Measurements from ENCODE around the gene EYS. TPM values are rescaled to one million over a fixed set of nuclear protein-coding genes. Genes with fewer than 3 reads are reported as not detected.

The EYS gene
- total and polyA plus RNA-seq, 9 of the 15 experiments (the other 6 are each of a cell fraction or from before 2014, with no cell fraction given): 0.03 to 0.36 (median 0.10) TPM; not detected in 2

- intact Hi-C loops (cut with micrococcal nuclease) (loop anchor here (10.0 kb wide), 1 partner anchor 451 kb away; no protein-coding TSS in a partner anchor), in situ Hi-C loops (cut with MboI) (no loop called here)
- H3K27me3 ChIP-seq (ENCODE audit: control insufficient read depth in 2 of 2, insufficient read depth in 2 of 2, low read length in 2 of 2): no peaks in the 10 kb centered on the region
- ATAC-seq (no peak), DNase-seq (ENCODE audit: extremely low read depth in 1 of 4, low spot score in 3 of 4) (no peak), FAIRE-seq (no peak)
- WGBS (ENCODE audit: insufficient coverage, low coverage, missing lambda C conversion rate): 0% methylated on average over 3 of the region's 3 CpGs
- no peaks in the 10 kb centered on the region for H3K9me1 ChIP-seq (ENCODE audit: control insufficient read depth, insufficient read depth, low read length)
- H3K27ac ChIP-seq (ENCODE audit: extremely low read depth, low read depth, low read length): no peak overlapping the region
- no peak overlapping the region for H3K9ac ChIP-seq (ENCODE audit: insufficient read depth in 1 of 2, low read depth in 2 of 2, low read length in 2 of 2)
- no peak overlapping the region for H2AFZ ChIP-seq (ENCODE audit: low read depth, low read length)
- no peaks in the 10 kb centered on the region for H3K9me3 ChIP-seq (replicated peaks; ENCODE audit: control insufficient read depth, insufficient read depth, low read depth, low read length)
- POLR2A ChIA-PET: interaction anchor here (0.8 kb wide), 1 partner anchor 886 kb away, joined by 3 read pairs; no protein-coding TSS in a partner anchor
- no peaks in the 10 kb centered on the region for H3K4me1 ChIP-seq (replicated peaks in 1 of 2; ENCODE audit: control insufficient read depth in 2 of 2, insufficient read depth in 2 of 2, low read length in 2 of 2)
- TF ChIP-seq MAZ (CRISPR knock-in tag; conservative IDR thresholded peaks at IDR 0.05 in 1 of 2, IDR thresholded peaks at IDR 0.05 in 1 of 2) (no peak), PKNOX1 (IDR thresholded peaks at IDR 0.05) (no peak), SNIP1 (IDR thresholded peaks at IDR 0.05; ENCODE audit: low read depth) (no peak), ZNF175 (CRISPR knock-in tag; IDR thresholded peaks at IDR 0.05; ENCODE audit: low read depth) (no peak)
- no peaks in the 10 kb centered on the region for H3K36me3 ChIP-seq (ENCODE audit: control insufficient read depth, insufficient read depth, low read length)
- CTCF ChIA-PET (ENCODE audit: low intra/inter-chr PET ratio): no interaction called here
- H3K79me2 ChIP-seq (ENCODE audit: control insufficient read depth, insufficient read depth, low read length): no peaks in the 10 kb centered on the region
- BruUV-seq (replicated peaks): no TSS peak
- no peak overlapping the region for H3K4me3 ChIP-seq
- no peaks in the 10 kb centered on the region for H4K20me1 ChIP-seq (replicated peaks; ENCODE audit: control insufficient read depth, insufficient read depth, low read length)
- H3K4me2 ChIP-seq (ENCODE audit: insufficient read depth, low read length): no peak overlapping the region
These were observed 1901.7 kb downstream of the EYS start for GRCh38 chr6:63805345-63805744.

- Histone ChIP-seq H3K4me3 (no peak overlapping the region), H4K20me1 (replicated peaks; ENCODE audit: control insufficient read depth, insufficient read depth, low read length) (no peaks in the 10 kb centered on the region), H3K79me2 (ENCODE audit: control insufficient read depth, insufficient read depth, low read length) (no peaks in the 10 kb centered on the region), H3K9me3 (replicated peaks; ENCODE audit: control insufficient read depth, insufficient read depth, low read depth, low read length) (no peaks in the 10 kb centered on the region), H3K27me3 (ENCODE audit: control insufficient read depth in 2 of 2, insufficient read depth in 2 of 2, low read length in 2 of 2) (no peaks in the 10 kb centered on the region), H3K9ac (ENCODE audit: insufficient read depth in 1 of 2, low read depth in 2 of 2, low read length in 2 of 2) (no peak overlapping the region), H3K4me2 (ENCODE audit: insufficient read depth, low read length) (no peak overlapping the region), H2AFZ (ENCODE audit: low read depth, low read length) (no peak overlapping the region), H3K27ac (ENCODE audit: extremely low read depth, low read depth, low read length) (no peak overlapping the region), H3K36me3 (ENCODE audit: control insufficient read depth, insufficient read depth, low read length) (no peaks in the 10 kb centered on the region), H3K4me1 (replicated peaks in 1 of 2; ENCODE audit: control insufficient read depth in 2 of 2, insufficient read depth in 2 of 2, low read length in 2 of 2) (no peaks in the 10 kb centered on the region), H3K9me1 (ENCODE audit: control insufficient read depth, insufficient read depth, low read length) (no peaks in the 10 kb centered on the region)
- POLR2A ChIA-PET: no interaction called here
- no peak for DNase-seq (ENCODE audit: extremely low read depth in 1 of 4, low spot score in 3 of 4)
- FAIRE-seq: no peak
- ATAC-seq: no peak
- in situ Hi-C loops (cut with MboI): no loop called here
- CTCF ChIA-PET (ENCODE audit: low intra/inter-chr PET ratio): no interaction called here
- BruUV-seq (replicated peaks): no TSS peak
- intact Hi-C loops (cut with micrococcal nuclease): loop anchor here (10.0 kb wide), 1 partner anchor 450 kb away; no protein-coding TSS in a partner anchor
- TF ChIP-seq ZNF76 (CRISPR knock-in tag; IDR thresholded peaks at IDR 0.05; ENCODE audit: borderline replicate concordance) (no peak), ZFPM2 (CRISPR knock-in tag; IDR thresholded peaks at IDR 0.05) (no peak), BRD4 (IDR thresholded peaks at IDR 0.05) (no peak), ZBTB9 (CRISPR knock-in tag; IDR thresholded peaks at IDR 0.05) (no peak), CBX3 (IDR thresholded peaks at IDR 0.05; ENCODE audit: borderline replicate concordance in 1 of 2, low read length in 2 of 2) (no peak), ZNF395 (CRISPR knock-in tag; IDR thresholded peaks at IDR 0.05) (no peak)
These were observed 1902.6 kb downstream of the EYS start for GRCh38 chr6:63804381-63804956.
